WI38 (cell line): ENCODE measurements around the gene ABI3.
"Not testable (repeated sequence)": the region's sequence is repeated elsewhere in the genome, so short reads cannot be mapped to it uniquely, and the experiment has no call there.

Source experiments
- H3K4me3 ChIP-seq: 2 replicates; pipeline ENCODE4 v1.5.1; 2011; ENCODE audit warnings: low read depth, mild to moderate bottlenecking, control low read depth, low read length
- CTCF ChIP-seq: IDR thresholded peaks from 2 replicates; pipeline ENCODE4 v1.5.1; 2012; ENCODE audit warnings: low read depth, mild to moderate bottlenecking, control low read depth, low read length

Gene ABI3

DNA sequence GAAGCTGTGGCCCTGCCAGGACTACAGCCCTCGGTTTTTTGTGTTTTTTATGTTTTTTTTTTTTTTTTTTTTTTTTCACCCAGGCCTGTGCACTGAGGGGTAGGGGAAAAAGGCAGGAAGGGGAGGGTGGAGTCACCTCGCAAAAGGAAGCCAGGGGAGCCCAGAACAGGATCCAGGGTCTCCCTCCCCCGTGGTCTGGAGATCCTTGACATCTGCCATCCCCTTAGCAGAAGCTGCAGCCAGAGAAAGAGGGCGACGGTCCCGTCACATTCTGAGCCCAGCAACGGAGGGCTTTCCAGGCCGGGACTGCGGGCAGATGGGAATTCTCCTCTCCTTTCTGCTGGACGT, 49.1 kb downstream of the ABI3 start:
- TF ChIP-seq CTCF = no peak
- H3K4me3 ChIP-seq = peak overlapping the region; percentile 57

DNA sequence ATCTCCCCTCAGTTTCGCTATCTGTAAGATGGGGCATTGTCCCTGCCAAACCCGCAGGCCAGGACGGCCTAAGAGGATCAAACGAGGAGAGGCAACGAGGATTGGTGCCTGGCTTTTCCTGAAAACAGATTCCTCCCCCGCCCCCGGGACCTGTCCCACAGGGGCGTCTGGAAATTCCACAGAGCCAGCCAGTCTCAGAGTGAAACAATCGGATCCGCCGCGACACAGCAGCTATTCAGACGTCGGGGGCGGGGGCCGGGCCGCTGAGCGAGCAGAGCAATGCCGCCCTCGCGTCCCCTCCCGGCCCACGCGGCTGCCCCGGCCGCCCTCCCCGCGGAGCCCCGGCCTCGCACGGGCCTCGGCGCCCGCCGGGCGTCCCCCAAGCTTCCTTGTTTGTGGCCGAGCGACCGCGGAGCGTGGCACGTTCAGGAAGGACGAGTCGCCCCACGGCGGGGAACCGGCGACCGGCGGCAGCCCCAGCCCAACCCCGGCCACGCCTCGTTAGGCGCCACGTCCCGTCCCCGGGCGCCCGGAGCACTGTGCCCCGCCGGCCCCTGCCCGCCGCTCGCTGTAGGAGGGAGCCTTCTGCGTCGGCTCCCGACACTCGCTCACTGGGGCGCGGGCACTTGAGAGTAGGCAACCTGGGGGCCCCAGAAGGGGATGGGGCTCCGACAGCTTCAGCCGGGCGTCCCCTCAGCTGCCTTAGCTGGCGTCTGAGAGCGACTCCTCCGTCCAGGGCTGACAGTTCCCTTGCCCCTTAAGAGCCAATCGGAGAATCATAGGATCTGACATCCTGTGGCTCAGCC, 49.7 kb downstream of the ABI3 start:
- peak overlapping the region; percentile 57 for H3K4me3 ChIP-seq

DNA sequence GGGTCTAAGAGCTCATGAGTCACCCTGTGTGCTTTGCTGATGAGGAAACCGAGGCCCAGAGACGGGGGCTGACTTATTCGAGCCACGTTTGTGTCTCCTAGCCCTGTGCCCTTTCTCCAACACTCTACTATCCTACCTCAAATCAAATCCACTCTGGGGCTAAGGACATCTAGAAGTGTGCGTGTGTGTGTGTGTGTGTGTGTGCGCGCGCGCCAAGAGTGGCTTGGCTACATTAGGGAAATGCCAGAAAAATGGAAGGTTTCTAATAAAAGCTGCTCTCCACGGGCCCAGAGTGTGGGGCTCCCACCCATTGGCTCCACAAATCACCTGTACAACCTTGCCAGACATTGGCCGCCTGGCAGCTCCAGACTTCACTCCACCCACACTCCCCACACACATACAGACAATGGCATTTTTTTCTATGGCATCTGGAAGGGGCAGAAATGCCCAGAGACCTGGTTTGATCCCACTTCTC, 50.3 kb downstream of the ABI3 start:
- peak overlapping the region; percentile 57 for H3K4me3 ChIP-seq
- TF ChIP-seq CTCF = no peak

More for the DNA sequence above, 49.7 kb downstream of the ABI3 start:
- TF ChIP-seq CTCF = no peak

- H3K4me3 ChIP-seq = not testable (repeated sequence)
Measured at GRCh38 chr17:49261540-49261939, 51.0 kb downstream of the ABI3 start.

- TF ChIP-seq CTCF = no peak
Measured at GRCh38 chr17:49266233-49266632, 55.7 kb downstream of the ABI3 start.

GRCh38 chr17:49267912-49268311, 57.4 kb downstream of the ABI3 start:
- no peak overlapping the region for H3K4me3 ChIP-seq
- TF ChIP-seq CTCF = no peak

More at GRCh38 chr17:49266233-49266632, 55.7 kb downstream of the ABI3 start:
- H3K4me3 ChIP-seq = no peak overlapping the region

- TF ChIP-seq CTCF = no peak
- H3K4me3 ChIP-seq = no peak overlapping the region
Measured at GRCh38 chr17:49269356-49269755, 58.8 kb downstream of the ABI3 start.
